Activated T-cell treated with anti-CD3 and anti-CD28 coated beads, Interleukin-2, amount 50 U/mL, for 72 hours (primary cell): ENCODE data around the gene FBN2. TPM values are rescaled to one million over a fixed set of nuclear protein-coding genes. Genes with fewer than 3 reads are reported as not detected.

Experiments
- ATAC-seq, 2 donors: fragments of 150-1000 bp; cut with Tn5 transposase; replicated peaks in 1 of 2; 2 replicates each; pipeline ENCODE4 v1.10.0; 2021; ENCODE audit warnings: moderate library complexity in 2 of 2, mild to moderate bottlenecking in 1 of 2
- DNase-seq, 2 donors: peaks; one replicate each; pipeline ENCODE4 v3.0.0; 2021 to 2022; ENCODE audit warnings: mixed read lengths in 1 of 2
- H3K27ac Mint-ChIP-seq: one replicate; pipeline ENCODE4 v1.8.0; 2022; ENCODE audit warnings: mild to moderate bottlenecking, moderate library complexity, mixed read lengths
- H3K27me3 Mint-ChIP-seq: one replicate; pipeline ENCODE4 v1.8.0; 2022; ENCODE audit warnings: low read depth, mixed read lengths
- H3K36me3 Mint-ChIP-seq, 2 donors: one replicate each; pipeline ENCODE4 v1.8.0; 2022; ENCODE audit warnings: mixed read lengths in 2 of 2, mild to moderate bottlenecking in 1 of 2; ENCODE audit not compliant: insufficient read depth in 2 of 2
- H3K4me1 Mint-ChIP-seq: one replicate; pipeline ENCODE4 v1.8.0; 2022; ENCODE audit warnings: low read depth, mixed read lengths
- H3K4me3 Mint-ChIP-seq, 2 donors: one replicate each; pipeline ENCODE4 v1.8.0; 2022; ENCODE audit warnings: mild to moderate bottlenecking in 2 of 2, mixed read lengths in 2 of 2, moderate library complexity in 2 of 2
- H3K9me3 Mint-ChIP-seq, 2 donors: one replicate each; pipeline ENCODE4 v1.8.0; 2022; ENCODE audit warnings: mixed read lengths in 2 of 2
- total RNA-seq, 2 donors: library from RNA; stranded (reverse); gene quantifications; one replicate each; pipeline ENCODE4 v1.2.3, GENCODE V29; 2022

FBN2 gene
- total RNA-seq, 2 donors from 2014 or later = 0.05 TPM; not detected in 1

DNA sequence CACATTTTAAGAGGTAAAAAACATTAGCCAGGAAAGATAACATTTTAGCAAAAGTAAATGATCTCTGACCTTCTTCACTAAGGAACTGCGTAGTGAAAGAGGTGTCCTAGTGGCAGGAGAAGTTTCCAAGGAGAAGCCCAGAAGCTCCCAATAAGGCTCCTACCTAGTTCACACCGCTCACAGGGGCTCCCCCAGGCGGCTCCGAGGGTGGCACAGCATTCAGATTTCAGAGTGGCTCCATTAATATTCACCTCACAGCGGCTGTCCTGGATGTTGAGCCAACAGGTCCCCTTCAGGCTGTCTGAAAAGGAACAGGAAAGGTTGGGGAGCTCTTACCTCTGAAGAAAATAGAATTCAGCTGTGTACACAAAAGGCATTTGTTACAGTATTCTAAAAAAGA, 187.3 kb downstream of the FBN2 start:
- Mint-ChIP-seq H3K4me3 (no peak overlapping the region), H3K4me1 (no peaks in the 10 kb centered on the region), H3K9me3 (no peaks in the 10 kb centered on the region), H3K27me3 (no peaks in the 10 kb centered on the region), H3K36me3 (no peaks in the 10 kb centered on the region), H3K27ac (no peak overlapping the region)
- ATAC-seq (no peak), DNase-seq (no peak)

GRCh38 chr5:128349044-128349858, 188.8 kb downstream of the FBN2 start:
- Mint-ChIP-seq H3K9me3 (no peaks in the 10 kb centered on the region), H3K4me3 (no peak overlapping the region), H3K4me1 (no peaks in the 10 kb centered on the region), H3K27me3 (no peaks in the 10 kb centered on the region), H3K27ac (no peak overlapping the region), H3K36me3 (no peaks in the 10 kb centered on the region)
- DNase-seq = no peak
- no peak for ATAC-seq

DNA sequence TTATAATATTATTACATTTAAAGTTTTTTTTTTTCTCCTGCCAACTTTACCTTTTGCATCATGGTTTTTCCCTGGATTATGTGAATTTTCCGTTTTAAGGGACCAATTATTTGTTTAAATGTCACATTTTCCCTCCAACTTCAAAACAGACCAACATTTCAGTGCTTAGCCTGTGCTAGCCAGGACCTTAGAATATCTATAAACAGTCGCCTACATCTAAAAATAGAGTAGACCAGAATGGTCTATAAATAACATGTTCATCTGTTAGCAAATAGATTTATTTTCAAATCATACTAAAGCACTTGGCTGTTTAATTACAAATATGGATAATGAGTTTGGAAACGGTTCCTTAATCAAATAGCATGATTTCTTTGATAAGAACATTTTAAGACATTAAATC, 192.0 kb downstream of the FBN2 start:
- Mint-ChIP-seq H3K4me1 (no peaks in the 10 kb centered on the region), H3K27me3 (no peaks in the 10 kb centered on the region), H3K4me3 (no peak overlapping the region), H3K36me3 (no peaks in the 10 kb centered on the region), H3K27ac (no peak overlapping the region), H3K9me3 (peaks cover 0 to 10% of the 10 kb centered on the region in 2 donors)
- ATAC-seq (no peak), DNase-seq (no peak)

- ATAC-seq = no peak
- no peaks in the 10 kb centered on the region for H3K36me3 Mint-ChIP-seq
- no peak for DNase-seq
- no peak overlapping the region for H3K4me3 Mint-ChIP-seq
- H3K4me1 Mint-ChIP-seq = no peaks in the 10 kb centered on the region
- peaks cover 0 to 10% of the 10 kb centered on the region in 2 donors for H3K9me3 Mint-ChIP-seq
- H3K27ac Mint-ChIP-seq = no peak overlapping the region
- no peaks in the 10 kb centered on the region for H3K27me3 Mint-ChIP-seq
These were observed 192.8 kb downstream of the FBN2 start for GRCh38 chr5:128345247-128345646.

- peaks cover 0 to 10% of the 10 kb centered on the region in 2 donors for H3K9me3 Mint-ChIP-seq
- H3K27ac Mint-ChIP-seq = no peak overlapping the region
- H3K36me3 Mint-ChIP-seq = no peaks in the 10 kb centered on the region
- H3K27me3 Mint-ChIP-seq = no peaks in the 10 kb centered on the region
- ATAC-seq (no peak), DNase-seq (no peak)
- H3K4me3 Mint-ChIP-seq = no peak overlapping the region
- H3K4me1 Mint-ChIP-seq = no peaks in the 10 kb centered on the region
These were observed 194.9 kb downstream of the FBN2 start for GRCh38 chr5:128343168-128343567.

- ATAC-seq (no peak), DNase-seq (no peak)
- no peaks in the 10 kb centered on the region for H3K27me3 Mint-ChIP-seq
- no peak overlapping the region for H3K27ac Mint-ChIP-seq
- H3K4me1 Mint-ChIP-seq = no peaks in the 10 kb centered on the region
- peaks cover 0 to 10% of the 10 kb centered on the region in 2 donors for H3K9me3 Mint-ChIP-seq
- H3K4me3 Mint-ChIP-seq = no peak overlapping the region
- no peaks in the 10 kb centered on the region for H3K36me3 Mint-ChIP-seq
These were observed 197.0 kb downstream of the FBN2 start for GRCh38 chr5:128341056-128341455.

DNA sequence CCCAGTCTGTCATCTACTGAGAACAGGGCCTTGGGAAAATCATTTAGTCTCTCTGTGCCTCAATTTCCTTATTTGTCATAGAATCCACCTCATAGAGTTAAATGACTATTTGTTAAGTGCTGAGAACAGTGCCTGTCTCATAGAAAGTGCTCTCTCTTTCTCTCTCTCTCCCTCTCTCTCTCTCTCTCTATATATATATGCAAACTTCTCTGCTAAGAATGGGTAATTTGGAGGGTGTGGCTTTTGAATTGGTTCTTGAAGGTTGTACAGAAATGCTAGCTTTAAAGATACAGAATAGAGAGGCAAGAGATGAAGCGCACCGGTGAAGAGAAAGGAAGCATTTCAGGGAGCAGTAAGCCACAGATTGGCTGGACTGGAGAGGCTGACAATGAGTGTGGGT, 197.4 kb downstream of the FBN2 start:
- peaks cover 0 to 10% of the 10 kb centered on the region in 2 donors for H3K9me3 Mint-ChIP-seq
- no peak for ATAC-seq
- DNase-seq = no peak
- H3K27me3 Mint-ChIP-seq = no peaks in the 10 kb centered on the region
- no peak overlapping the region for H3K4me3 Mint-ChIP-seq
- H3K4me1 Mint-ChIP-seq = no peaks in the 10 kb centered on the region
- no peak overlapping the region for H3K27ac Mint-ChIP-seq
- H3K36me3 Mint-ChIP-seq = no peaks in the 10 kb centered on the region

- Mint-ChIP-seq H3K36me3 (no peaks in the 10 kb centered on the region), H3K9me3 (peaks cover 0 to 10% of the 10 kb centered on the region in 2 donors), H3K27me3 (no peaks in the 10 kb centered on the region), H3K27ac (no peak overlapping the region), H3K4me1 (no peaks in the 10 kb centered on the region), H3K4me3 (no peak overlapping the region)
- DNase-seq (no peak), ATAC-seq (no peak)
These were observed 198.5 kb downstream of the FBN2 start for GRCh38 chr5:128339585-128339984.

GRCh38 chr5:128338649-128339048, 199.4 kb downstream of the FBN2 start:
- Mint-ChIP-seq H3K27me3 (no peaks in the 10 kb centered on the region), H3K9me3 (peaks cover 0 to 10% of the 10 kb centered on the region in 2 donors), H3K4me1 (no peaks in the 10 kb centered on the region), H3K27ac (no peak overlapping the region), H3K4me3 (no peak overlapping the region), H3K36me3 (no peaks in the 10 kb centered on the region)
- ATAC-seq (no peak), DNase-seq (no peak)

DNA sequence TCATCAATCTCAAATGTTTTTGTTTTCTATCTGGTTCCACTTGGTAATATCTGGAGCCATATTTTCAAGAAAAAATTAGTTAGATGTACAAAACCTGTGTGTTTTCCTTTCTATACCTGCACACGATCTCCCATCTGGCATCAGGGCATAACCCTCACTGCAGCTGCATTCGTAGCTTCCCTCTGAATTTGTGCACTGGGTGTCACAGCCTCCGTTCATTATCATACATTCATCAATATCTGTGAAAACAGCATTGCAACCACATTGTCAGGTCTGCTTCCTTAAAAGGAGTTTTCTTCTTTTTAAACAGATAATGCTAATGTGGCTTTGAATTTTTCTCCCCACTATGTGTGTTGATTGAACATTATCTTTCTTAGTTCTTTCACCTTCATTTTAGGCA, 202.7 kb downstream of the FBN2 start:
- Mint-ChIP-seq H3K9me3 (peaks cover 0 to 4% of the 10 kb centered on the region in 2 donors), H3K27ac (no peak overlapping the region), H3K4me1 (no peaks in the 10 kb centered on the region), H3K36me3 (no peaks in the 10 kb centered on the region), H3K4me3 (no peak overlapping the region), H3K27me3 (no peaks in the 10 kb centered on the region)
- no peak for DNase-seq
- no peak for ATAC-seq

DNA sequence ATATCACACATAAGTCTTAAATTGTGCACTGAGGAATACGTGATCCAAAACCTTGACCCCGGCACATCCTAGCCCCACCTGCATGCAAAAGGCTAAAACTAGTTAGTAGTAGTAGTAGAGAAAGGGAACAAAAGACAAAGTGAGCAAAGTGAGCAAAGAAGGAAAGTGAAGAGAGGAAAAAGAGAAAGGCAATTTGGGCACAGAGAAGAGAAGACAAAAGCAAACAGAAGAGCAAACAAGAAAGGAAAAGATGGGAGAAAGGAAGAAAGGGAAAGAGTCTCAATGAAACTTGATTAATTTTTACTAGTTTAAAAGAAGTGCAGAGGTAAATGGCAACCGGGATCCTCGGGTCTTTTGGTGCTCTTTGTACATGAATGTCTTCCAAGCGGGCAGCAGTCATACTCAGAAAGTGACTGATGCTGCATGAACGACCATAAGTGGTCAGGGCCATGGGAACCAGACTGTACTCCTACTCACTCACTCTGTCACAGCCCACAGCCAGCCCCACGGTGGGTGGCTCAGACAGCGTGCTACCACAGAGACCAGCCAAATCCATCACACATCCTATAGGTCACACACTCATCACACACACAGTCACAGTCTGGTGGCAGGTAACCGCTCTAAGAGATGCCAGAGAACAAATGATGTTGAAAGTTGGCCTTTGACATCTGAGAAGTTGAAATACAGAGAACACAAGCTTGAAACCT, 203.9 kb downstream of the FBN2 start:
- Mint-ChIP-seq H3K36me3 (no peaks in the 10 kb centered on the region), H3K4me1 (no peaks in the 10 kb centered on the region), H3K9me3 (peaks cover 0 to 4% of the 10 kb centered on the region in 2 donors), H3K4me3 (no peak overlapping the region), H3K27me3 (no peaks in the 10 kb centered on the region), H3K27ac (no peak overlapping the region)
- ATAC-seq = peak in 1 of 2 donors; percentile 36
- no peak for DNase-seq

GRCh38 chr5:128331261-128331660, 206.8 kb downstream of the FBN2 start:
- ATAC-seq (no peak), DNase-seq (no peak)
- no peaks in the 10 kb centered on the region for H3K36me3 Mint-ChIP-seq
- H3K4me1 Mint-ChIP-seq = no peaks in the 10 kb centered on the region
- H3K9me3 Mint-ChIP-seq = peaks cover 0 to 5% of the 10 kb centered on the region in 2 donors
- H3K27ac Mint-ChIP-seq = no peak overlapping the region
- no peak overlapping the region for H3K4me3 Mint-ChIP-seq
- no peaks in the 10 kb centered on the region for H3K27me3 Mint-ChIP-seq

- H3K9me3 Mint-ChIP-seq = peaks cover 3 to 5% of the 10 kb centered on the region in 2 donors
- H3K27ac Mint-ChIP-seq = no peak overlapping the region
- no peak overlapping the region for H3K4me3 Mint-ChIP-seq
- H3K27me3 Mint-ChIP-seq = no peaks in the 10 kb centered on the region
- DNase-seq (no peak), ATAC-seq (no peak)
- no peaks in the 10 kb centered on the region for H3K36me3 Mint-ChIP-seq
- no peaks in the 10 kb centered on the region for H3K4me1 Mint-ChIP-seq
These were observed 208.6 kb downstream of the FBN2 start for GRCh38 chr5:128329386-128329939.
